ENCODE data around the gene LARGE1. TPM values are rescaled to one million over a fixed set of nuclear protein-coding genes. Genes with fewer than 3 reads are reported as not detected.

Gene LARGE1
- total RNA-seq, 6 experiments from 2014 or later = 12.2 to 28.3 (median 15.2) TPM

- 89% methylated on average over 4 of the region's 4 CpGs for WGBS (ENCODE audit: insufficient coverage, low coverage, low lambda C conversion rate, missing lambda C conversion rate)
- Histone ChIP-seq H3K36me3 (no peaks in the 10 kb centered on the region), H3K4me1 (no peaks in the 10 kb centered on the region), H3K9me3 (no peaks in the 10 kb centered on the region), H3K27ac (no peak overlapping the region), H3K27me3 (no peaks in the 10 kb centered on the region), H3K4me3 (no peak overlapping the region)
- no peak for ATAC-seq
- intact Hi-C loops (cut with DNase I) = no loop called here
- TF ChIP-seq CTCF (IDR thresholded peaks at IDR 0.05) (no peak), POLR2A (IDR thresholded peaks at IDR 0.05) (no peak)
- no peak for DNase-seq
These were observed 300.2 kb downstream of the LARGE1 start for GRCh38 chr22:33620085-33620484.

- no peaks in the 10 kb centered on the region for H3K36me3 ChIP-seq
These were observed 313.8 kb downstream of the LARGE1 start for GRCh38 chr22:33606504-33606903.

GRCh38 chr22:33605666-33606065 is 314.6 kb downstream of the LARGE1 start:
- WGBS (ENCODE audit: insufficient coverage, low coverage, low lambda C conversion rate, missing lambda C conversion rate) = 50% methylated on average over 11 of the region's 11 CpGs
- TF ChIP-seq POLR2A (IDR thresholded peaks at IDR 0.05) = no peak
- no peak for TF ChIP-seq CTCF (IDR thresholded peaks at IDR 0.05)
- peak; percentile 76 to 88 (median 80) for ATAC-seq
- DNase-seq = peak in 1 of 3 donors; percentile 66
- Histone ChIP-seq H3K27me3 (no peaks in the 10 kb centered on the region), H3K36me3 (no peaks in the 10 kb centered on the region), H3K4me3 (no peak overlapping the region), H3K27ac (no peak overlapping the region), H3K9me3 (no peaks in the 10 kb centered on the region), H3K4me1 (peaks cover 0 to 8% (median 0%) of the 10 kb centered on the region in 4 donors)
- intact Hi-C loops (cut with DNase I) = no loop called here

More at GRCh38 chr22:33606504-33606903, 313.8 kb downstream of the LARGE1 start:
- no peak for TF ChIP-seq CTCF (IDR thresholded peaks at IDR 0.05)
- TF ChIP-seq POLR2A (IDR thresholded peaks at IDR 0.05) = no peak
- Histone ChIP-seq H3K4me3 (no peak overlapping the region), H3K27ac (no peak overlapping the region), H3K9me3 (no peaks in the 10 kb centered on the region), H3K4me1 (peaks cover 0 to 8% (median 0%) of the 10 kb centered on the region in 4 donors), H3K27me3 (no peaks in the 10 kb centered on the region)
- WGBS (ENCODE audit: insufficient coverage, low coverage, low lambda C conversion rate, missing lambda C conversion rate) = 97% methylated on average over 5 of the region's 7 CpGs
- DNase-seq = no peak
- intact Hi-C loops (cut with DNase I) = no loop called here
- ATAC-seq = no peak

- 77% methylated on average over 6 of the region's 6 CpGs for WGBS (ENCODE audit: insufficient coverage, low coverage, low lambda C conversion rate, missing lambda C conversion rate)
- ATAC-seq (no peak), DNase-seq (no peak)
- peaks cover 0 to 8% (median 0%) of the 10 kb centered on the region in 4 donors for H3K4me1 ChIP-seq
- no peaks in the 10 kb centered on the region for H3K27me3 ChIP-seq
- intact Hi-C loops (cut with DNase I) = no loop called here
- no peak overlapping the region for H3K27ac ChIP-seq
- no peak overlapping the region for H3K4me3 ChIP-seq
- no peaks in the 10 kb centered on the region for H3K36me3 ChIP-seq
- no peak for TF ChIP-seq CTCF (IDR thresholded peaks at IDR 0.05)
- no peak for TF ChIP-seq POLR2A (IDR thresholded peaks at IDR 0.05)
- H3K9me3 ChIP-seq = no peaks in the 10 kb centered on the region
These were observed 315.1 kb downstream of the LARGE1 start for GRCh38 chr22:33605221-33605620.

- Histone ChIP-seq H3K4me3 (no peak overlapping the region), H3K36me3 (no peaks in the 10 kb centered on the region), H3K9me3 (no peaks in the 10 kb centered on the region), H3K27ac (no peak overlapping the region), H3K27me3 (no peaks in the 10 kb centered on the region), H3K4me1 (peaks cover 0 to 8% (median 0%) of the 10 kb centered on the region in 4 donors)
- intact Hi-C loops (cut with DNase I) = no loop called here
- TF ChIP-seq POLR2A (IDR thresholded peaks at IDR 0.05) (no peak), CTCF (IDR thresholded peaks at IDR 0.05) (no peak)
- 73% methylated on average over 2 of the region's 2 CpGs for WGBS (ENCODE audit: insufficient coverage, low coverage, low lambda C conversion rate, missing lambda C conversion rate)
- ATAC-seq = no peak
- no peak for DNase-seq
These were observed 319.2 kb downstream of the LARGE1 start for GRCh38 chr22:33601062-33601461.
